Stomach smooth muscle (tissue), 2 donors: Measurements from ENCODE around the gene COX19.

Experiments used
- H3K27ac ChIP-seq: one replicate; pipeline ENCODE4 v1.7.0; 2013; ENCODE audit warnings: mild to moderate bottlenecking, low read length, inconsistent platforms
- H3K27me3 ChIP-seq, 2 donors: one replicate each; pipeline ENCODE4 v1.7.0; 2013; ENCODE audit warnings: low read length in 2 of 2; ENCODE audit not compliant: insufficient read depth in 2 of 2, control insufficient read depth in 1 of 2
- H3K36me3 ChIP-seq, 2 donors: one replicate each; pipeline ENCODE4 v1.7.0; 2013; ENCODE audit warnings: low read length in 2 of 2; ENCODE audit not compliant: control insufficient read depth in 2 of 2, insufficient read depth in 2 of 2
- H3K4me1 ChIP-seq: one replicate; pipeline ENCODE4 v1.7.0; 2013; ENCODE audit warnings: low read length; ENCODE audit not compliant: control insufficient read depth, insufficient read depth
- H3K4me3 ChIP-seq, 2 donors: one replicate each; pipeline ENCODE4 v1.7.0; 2013; ENCODE audit warnings: low read length in 2 of 2
- H3K9ac ChIP-seq, 2 donors: one replicate each; pipeline ENCODE4 v1.7.0; 2013; ENCODE audit warnings: low read length in 2 of 2, mild to moderate bottlenecking in 1 of 2
- H3K9me3 ChIP-seq, 2 donors: one replicate each; pipeline ENCODE4 v1.7.0; 2013; ENCODE audit warnings: low read length in 2 of 2; ENCODE audit not compliant: control insufficient read depth in 2 of 2
- donor health status: healthy.
- donor health status: Pancreatic carcinoma.

The COX19 gene

GRCh38 chr7:1017586-1018333 lies 42.4 kb upstream of the COX19 start:
- Histone ChIP-seq H3K4me1 (no peaks in the 10 kb centered on the region), H3K9ac (no peak overlapping the region), H3K36me3 (peaks cover 3 to 13% of the 10 kb centered on the region in 2 donors), H3K9me3 (no peaks in the 10 kb centered on the region), H3K27ac (no peak overlapping the region), H3K4me3 (no peak overlapping the region), H3K27me3 (no peaks in the 10 kb centered on the region)

GRCh38 chr7:1016577-1017531 lies 41.5 kb upstream of the COX19 start:
- Histone ChIP-seq H3K4me1 (peaks cover 5% of the 10 kb centered on the region), H3K9me3 (no peaks in the 10 kb centered on the region), H3K36me3 (peaks cover 3 to 13% of the 10 kb centered on the region in 2 donors), H3K4me3 (no peak overlapping the region), H3K9ac (no peak overlapping the region), H3K27ac (no peak overlapping the region), H3K27me3 (no peaks in the 10 kb centered on the region)

- H3K9me3 ChIP-seq, result no peaks in the 10 kb centered on the region
- no peak overlapping the region for H3K9ac ChIP-seq
- peaks cover 3 to 9% of the 10 kb centered on the region in 2 donors for H3K36me3 ChIP-seq
- peaks cover 9% of the 10 kb centered on the region for H3K4me1 ChIP-seq
- H3K27ac ChIP-seq, result no peak overlapping the region
- H3K27me3 ChIP-seq, result no peaks in the 10 kb centered on the region
- no peak overlapping the region for H3K4me3 ChIP-seq
These were observed 40.1 kb upstream of the COX19 start for GRCh38 chr7:1015196-1016121.

GRCh38 chr7:1014681-1015080 lies 39.3 kb upstream of the COX19 start:
- Histone ChIP-seq H3K9ac (no peak overlapping the region), H3K27me3 (no peaks in the 10 kb centered on the region), H3K36me3 (peaks cover 3 to 13% of the 10 kb centered on the region in 2 donors), H3K9me3 (no peaks in the 10 kb centered on the region), H3K4me1 (peaks cover 9% of the 10 kb centered on the region), H3K4me3 (no peak overlapping the region), H3K27ac (no peak overlapping the region)

- no peak overlapping the region for H3K9ac ChIP-seq
- peaks cover 9 to 22% of the 10 kb centered on the region in 2 donors for H3K36me3 ChIP-seq
- H3K4me1 ChIP-seq, result peaks cover 9% of the 10 kb centered on the region
- no peak overlapping the region for H3K27ac ChIP-seq
- no peak overlapping the region for H3K4me3 ChIP-seq
- H3K9me3 ChIP-seq, result no peaks in the 10 kb centered on the region
- H3K27me3 ChIP-seq, result no peaks in the 10 kb centered on the region
These were observed 38.2 kb upstream of the COX19 start for GRCh38 chr7:1013581-1013980.

- no peaks in the 10 kb centered on the region for H3K9me3 ChIP-seq
- peaks cover 9% of the 10 kb centered on the region for H3K4me1 ChIP-seq
- no peak overlapping the region for H3K27ac ChIP-seq
- no peak overlapping the region for H3K4me3 ChIP-seq
- H3K36me3 ChIP-seq, result peaks cover 6 to 17% of the 10 kb centered on the region in 2 donors
- H3K9ac ChIP-seq, result no peak overlapping the region
- no peaks in the 10 kb centered on the region for H3K27me3 ChIP-seq
These were observed 37.4 kb upstream of the COX19 start for GRCh38 chr7:1012716-1013095.

- H3K9ac ChIP-seq, result no peak overlapping the region
- H3K36me3 ChIP-seq, result peaks cover 6 to 17% of the 10 kb centered on the region in 2 donors
- H3K9me3 ChIP-seq, result no peaks in the 10 kb centered on the region
- no peaks in the 10 kb centered on the region for H3K27me3 ChIP-seq
- H3K4me1 ChIP-seq, result peaks cover 9% of the 10 kb centered on the region
- no peak overlapping the region for H3K4me3 ChIP-seq
- no peak overlapping the region for H3K27ac ChIP-seq
These were observed 36.8 kb upstream of the COX19 start for GRCh38 chr7:1012004-1012715.

- no peaks in the 10 kb centered on the region for H3K27me3 ChIP-seq
- H3K9me3 ChIP-seq, result no peaks in the 10 kb centered on the region
- no peak overlapping the region for H3K4me3 ChIP-seq
- H3K4me1 ChIP-seq, result peaks cover 9% of the 10 kb centered on the region
- H3K9ac ChIP-seq, result no peak overlapping the region
- H3K27ac ChIP-seq, result no peak overlapping the region
- H3K36me3 ChIP-seq, result peaks cover 6 to 17% of the 10 kb centered on the region in 2 donors
These were observed 36.1 kb upstream of the COX19 start for GRCh38 chr7:1011297-1012003.

GRCh38 chr7:1010226-1010625 lies 34.9 kb upstream of the COX19 start:
- H3K4me3 ChIP-seq, result no peak overlapping the region
- H3K27me3 ChIP-seq, result no peaks in the 10 kb centered on the region
- H3K27ac ChIP-seq, result no peak overlapping the region
- H3K4me1 ChIP-seq, result peaks cover 9% of the 10 kb centered on the region
- no peak overlapping the region for H3K9ac ChIP-seq
- H3K36me3 ChIP-seq, result peaks cover 6 to 16% of the 10 kb centered on the region in 2 donors
- no peaks in the 10 kb centered on the region for H3K9me3 ChIP-seq
